Stimulated activated CD4-positive, alpha-beta T cell treated with anti-CD3 and anti-CD28 coated beads, Interleukin-12 subunit alpha, Interleukin-12 subunit beta, amount 100 ng/mL, for 24 hours (primary cell): ENCODE data around the gene SLC16A13.
A peak's percentile ranks its signal among the peaks of the same experiment; 100 is the strongest.

Source experiments
- DNase-seq, 2 experiments: peaks; one replicate each; pipeline ENCODE4 v3.0.0-alpha.2; 2020; ENCODE audit warnings: low read depth in 2 of 2

The SLC16A13 gene

DNA sequence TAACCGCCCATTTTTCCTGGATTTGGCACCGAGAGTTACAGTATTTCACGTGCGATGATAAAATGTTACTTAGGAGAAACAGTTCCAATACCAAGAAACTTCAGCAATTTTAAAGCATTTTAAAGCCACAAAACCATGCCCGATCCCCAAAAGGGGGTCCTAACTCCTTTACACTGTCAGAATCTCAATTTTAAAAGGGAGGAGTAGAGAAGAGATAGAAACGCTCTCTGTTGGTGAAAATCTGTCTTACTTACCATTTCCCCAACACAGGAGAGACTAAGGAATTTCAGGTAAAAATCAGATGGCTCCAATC, 23.9 kb upstream of the SLC16A13 start:
- DNase-seq, result no peak

DNA sequence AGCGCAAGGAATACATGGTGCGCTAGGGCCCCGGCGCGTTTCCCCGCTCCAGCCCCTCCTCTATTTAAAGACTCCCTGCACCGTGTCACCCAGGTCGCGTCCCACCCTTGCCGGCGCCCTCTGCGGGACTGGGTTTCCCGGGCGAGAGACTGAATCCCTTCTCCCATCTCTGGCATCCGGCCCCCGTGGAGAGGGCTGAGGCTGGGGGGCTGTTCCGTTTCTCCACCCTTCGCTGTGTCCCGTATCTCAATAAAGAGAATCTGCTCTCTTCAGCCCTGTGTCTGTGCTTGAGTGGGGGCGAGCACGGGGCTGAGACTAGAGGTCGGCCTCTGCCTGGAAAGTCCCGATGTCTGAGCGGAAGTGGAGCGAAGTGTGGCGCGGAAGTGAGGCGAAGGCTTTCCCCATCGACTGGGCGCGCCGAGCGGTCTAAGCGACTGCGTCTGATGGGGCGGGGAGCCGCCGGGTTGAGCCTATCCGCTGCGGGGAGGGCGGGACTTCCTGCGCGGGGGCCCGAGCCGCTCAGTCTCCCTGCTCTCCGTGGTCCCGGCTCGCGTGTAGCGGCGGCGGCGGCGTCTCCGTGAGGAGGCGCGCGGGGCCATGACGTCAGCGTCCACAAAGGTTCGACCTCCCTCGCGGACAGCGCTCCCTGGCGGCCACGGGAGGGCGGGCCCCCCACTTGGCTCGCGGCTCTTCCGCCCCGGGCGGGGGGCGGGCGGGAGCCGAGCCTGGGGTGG, 21.4 kb upstream of the SLC16A13 start:
- peak; percentile 93 to 94 for DNase-seq

DNA sequence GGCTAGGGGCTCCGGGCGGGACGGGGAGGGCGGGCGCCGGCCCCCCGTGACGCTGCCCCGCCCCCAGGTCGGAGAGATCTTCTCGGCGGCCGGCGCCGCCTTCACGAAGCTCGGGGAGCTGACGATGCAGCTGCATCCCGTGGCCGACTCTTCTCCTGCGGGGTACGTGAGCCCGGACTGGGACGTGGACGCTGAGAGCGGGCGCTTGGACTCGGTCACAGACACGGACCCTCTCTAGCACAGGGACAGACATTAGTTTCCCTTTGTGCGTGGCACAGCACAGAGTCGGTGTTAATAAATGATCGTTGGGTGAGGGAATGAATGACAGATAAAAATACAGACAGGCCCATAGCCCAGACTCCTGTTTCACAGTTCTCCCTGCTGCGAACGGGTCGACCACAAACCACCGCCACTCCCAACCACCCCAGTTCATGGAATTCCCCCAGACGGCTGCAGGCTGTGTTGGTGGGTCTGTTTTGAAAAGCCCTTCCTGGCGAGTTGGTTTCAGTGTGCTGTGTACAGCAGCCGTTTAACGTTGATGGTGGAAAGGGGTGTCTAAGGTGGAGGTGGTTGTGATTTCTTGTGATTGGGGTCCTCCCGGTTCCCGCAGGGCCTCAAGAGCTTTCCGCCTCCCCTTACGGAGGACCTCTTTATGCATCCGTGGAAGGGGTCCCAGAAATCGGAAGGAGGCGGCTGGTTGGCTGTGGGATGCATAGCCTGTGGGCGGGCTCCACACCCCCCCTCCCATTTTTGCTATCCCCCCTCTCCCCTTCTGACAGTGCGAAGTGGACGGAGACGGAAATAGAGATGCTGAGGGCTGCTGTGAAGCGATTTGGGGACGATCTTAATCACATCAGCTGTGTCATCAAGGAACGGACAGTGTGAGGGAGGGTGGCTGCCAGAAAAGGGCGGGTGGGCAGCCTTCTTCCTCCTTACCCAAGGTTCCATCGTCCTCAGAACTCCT, 20.5 kb upstream of the SLC16A13 start:
- peak; percentile 61 to 74 for DNase-seq

DNA sequence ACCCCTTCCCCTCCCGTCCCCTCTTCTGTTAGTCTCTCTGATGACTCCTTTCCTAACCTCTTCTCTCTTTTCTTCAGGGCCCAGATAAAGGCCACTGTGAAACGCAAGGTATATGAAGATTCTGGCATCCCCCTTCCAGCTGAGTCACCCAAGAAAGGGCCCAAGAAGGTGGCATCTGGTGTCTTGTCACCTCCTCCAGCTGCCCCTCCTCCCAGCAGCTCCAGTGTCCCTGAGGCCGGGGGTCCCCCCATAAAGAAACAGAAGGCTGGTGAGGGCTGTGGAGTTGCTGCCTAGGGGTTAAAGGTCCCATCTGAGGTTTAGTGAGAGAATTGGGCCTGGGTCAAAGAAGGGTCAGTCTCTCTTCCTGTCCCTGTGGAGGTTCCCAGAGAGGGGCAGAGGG, 19.4 kb upstream of the SLC16A13 start:
- DNase-seq, result no peak

DNA sequence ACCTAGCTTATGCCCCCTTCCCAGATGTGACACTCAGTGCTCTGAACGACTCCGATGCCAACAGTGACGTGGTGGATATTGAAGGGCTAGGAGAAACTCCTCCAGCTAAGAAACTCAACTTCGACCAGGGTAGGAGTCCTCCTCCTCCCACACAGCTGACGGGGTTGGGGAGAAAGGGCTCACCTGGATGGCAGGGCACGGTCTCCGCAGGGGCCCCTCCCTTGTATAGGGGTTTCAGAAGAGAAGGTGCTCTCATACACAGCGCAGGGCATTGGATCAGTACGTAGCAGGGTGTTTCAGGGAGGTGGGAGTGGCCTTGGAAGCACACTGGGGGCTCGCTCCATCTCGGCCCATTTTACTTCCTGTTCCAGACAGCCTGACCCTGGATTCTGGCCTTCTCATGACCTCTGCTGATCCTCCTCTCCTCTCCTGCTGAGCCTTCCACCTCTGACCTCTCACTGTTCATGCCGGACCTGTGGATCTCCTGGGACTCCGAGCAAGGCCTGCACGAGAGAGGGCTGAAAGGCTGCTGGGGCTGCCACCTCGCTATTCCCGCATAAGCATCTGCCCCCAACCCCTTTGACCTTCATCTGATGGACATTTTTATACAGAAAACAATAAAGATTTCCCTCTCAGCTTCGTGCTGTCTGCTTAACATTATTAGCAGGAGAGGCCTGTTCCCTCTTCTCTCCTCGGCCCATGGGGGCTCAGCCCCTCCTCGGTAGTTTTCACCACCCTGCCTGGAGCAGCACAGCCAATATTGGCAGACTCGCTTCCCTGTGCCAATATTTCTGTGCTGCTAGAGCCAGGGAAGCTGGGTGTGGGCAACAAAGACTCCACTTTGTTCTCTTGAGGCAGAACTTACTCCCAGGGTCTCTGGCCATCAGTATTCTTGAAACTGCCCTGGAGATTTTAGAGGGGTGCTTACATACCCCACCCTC, 18.7 kb upstream of the SLC16A13 start:
- no peak for DNase-seq

DNA sequence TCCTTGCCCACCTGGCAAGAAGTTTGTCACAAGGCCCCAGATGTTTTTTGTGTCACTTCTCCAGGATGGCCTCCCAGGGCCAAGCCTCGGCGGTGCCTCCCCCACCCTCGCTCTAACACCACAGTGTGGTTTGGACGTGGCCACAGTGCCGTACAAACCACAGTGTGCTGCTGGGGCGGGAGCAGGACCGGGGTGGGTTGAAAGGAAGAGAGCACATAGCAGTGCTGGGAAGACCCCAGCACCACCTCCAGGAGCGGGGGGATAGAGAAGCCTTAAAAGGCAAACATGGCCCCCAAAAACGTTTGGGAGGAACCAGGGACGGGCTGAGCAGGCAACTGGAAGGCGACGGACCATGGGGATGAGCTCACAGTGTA, 18.0 kb upstream of the SLC16A13 start:
- no peak for DNase-seq

DNA sequence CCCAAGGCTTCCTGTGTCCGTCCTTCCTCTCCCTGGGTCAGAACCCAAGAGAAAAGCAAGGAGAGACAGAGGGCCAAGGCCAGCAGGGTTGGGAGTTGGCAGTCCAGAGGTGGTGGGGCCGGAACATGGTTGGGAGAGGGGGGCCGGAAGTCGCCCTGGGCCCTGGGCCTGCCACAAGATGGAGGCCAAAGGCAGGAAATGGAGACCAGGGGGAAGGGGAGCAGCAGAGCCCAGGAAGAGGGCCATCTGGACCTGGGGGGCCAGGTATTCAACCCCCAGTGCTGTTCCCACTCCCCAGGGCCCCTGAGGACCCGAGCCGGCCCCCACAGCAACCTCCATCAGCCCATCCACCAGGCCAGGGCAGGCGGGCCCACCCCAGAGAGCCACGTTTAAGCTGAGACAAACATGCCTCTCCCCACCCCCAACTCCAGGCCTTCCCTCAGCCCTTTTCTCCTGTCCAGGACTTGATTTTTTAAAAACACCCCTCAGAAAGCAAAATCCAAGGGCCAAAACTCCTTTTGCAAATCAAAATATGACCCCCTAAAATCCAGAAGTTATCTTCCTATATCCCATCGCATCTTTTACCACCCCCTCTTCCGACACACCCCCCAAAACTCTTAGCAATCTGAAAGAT, 17.4 kb upstream of the SLC16A13 start:
- no peak for DNase-seq

DNA sequence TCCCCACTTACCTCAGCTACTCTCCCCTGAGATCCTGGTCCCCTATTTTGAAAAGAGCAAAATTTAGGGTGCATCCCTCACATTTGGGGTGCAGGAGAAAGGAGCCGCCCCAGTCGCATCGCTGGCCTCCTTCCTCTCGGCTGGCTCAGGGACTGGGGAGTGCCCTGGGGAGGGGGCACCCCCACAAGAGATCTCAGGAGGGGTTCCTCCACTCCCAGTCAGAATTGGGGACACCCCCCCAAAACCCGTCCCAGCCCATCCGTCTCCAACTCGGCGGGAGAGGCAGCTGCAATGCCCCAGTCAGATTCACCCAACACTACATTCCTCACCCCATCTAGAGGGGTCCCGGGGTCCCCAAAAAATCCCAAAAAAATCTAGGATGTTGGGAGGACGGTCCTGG, 16.4 kb upstream of the SLC16A13 start:
- no peak for DNase-seq

DNA sequence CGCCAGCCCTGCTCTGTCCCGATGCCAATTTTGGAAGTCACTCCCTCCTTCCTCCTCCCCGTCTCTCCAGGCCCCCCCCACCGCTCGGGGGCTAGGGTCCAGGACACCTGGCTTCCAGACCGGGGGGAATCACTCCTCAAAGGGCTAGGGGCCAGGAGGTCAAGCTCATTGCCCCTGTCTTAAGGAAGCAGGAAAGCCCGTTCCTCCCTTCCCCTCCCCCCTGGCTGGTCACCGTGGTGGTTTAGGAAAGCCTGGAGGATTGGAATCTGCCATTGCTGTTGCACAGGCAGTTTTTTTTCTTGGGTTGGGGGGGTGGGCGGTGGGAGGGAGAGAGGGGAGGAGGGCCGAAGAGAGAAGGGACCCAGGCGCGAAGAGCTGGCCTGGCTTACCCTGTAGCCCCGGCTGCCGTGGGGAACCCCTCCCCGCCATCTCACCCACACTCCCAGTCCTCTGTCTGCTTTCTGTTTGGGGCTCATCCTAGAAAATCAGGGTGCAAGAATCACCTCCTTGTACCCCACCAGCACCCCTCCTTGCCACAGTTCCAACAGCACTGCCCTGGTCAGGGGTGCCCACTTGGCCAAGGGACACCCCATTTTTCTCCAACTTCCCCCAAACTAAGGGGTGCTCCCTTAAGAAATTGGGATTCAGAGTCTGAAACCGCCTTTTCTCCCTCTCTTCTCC, 15.8 kb upstream of the SLC16A13 start:
- no peak for DNase-seq

DNA sequence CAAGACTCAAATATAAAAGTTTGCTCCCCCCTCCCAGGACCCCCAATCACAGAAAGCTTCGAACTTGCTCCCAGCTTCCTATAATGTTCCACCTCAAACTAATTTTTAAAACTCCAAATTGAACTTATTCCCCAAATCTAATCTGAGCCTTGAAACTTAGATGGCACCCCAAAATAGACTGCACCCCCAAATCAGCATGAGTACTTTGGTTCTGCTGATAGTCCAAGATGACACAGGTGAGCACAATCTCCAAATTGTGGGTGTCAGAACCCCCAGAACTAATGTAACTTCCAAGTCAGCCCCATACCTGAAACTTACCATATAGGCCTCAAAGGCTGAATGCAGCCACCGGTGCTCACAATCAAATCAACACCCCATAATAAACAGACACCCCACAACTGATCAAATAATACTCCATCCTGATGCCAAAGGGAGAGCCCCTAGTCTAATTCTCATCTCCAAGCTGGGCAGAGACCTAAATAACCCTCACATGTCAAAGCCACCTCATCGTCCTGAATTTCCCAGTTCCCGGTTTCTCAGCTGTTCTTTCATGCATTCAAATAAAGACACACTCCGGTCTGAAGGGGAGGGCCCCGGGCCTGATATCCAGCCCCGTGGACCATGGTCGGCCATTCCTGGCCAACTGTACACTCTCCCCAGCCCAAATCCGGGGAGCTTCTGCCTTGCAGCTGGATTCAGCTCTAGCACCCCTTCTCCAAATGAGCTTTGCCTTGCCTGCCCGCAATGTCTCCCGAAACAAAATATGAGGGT, 14.7 kb upstream of the SLC16A13 start:
- no peak for DNase-seq

DNA sequence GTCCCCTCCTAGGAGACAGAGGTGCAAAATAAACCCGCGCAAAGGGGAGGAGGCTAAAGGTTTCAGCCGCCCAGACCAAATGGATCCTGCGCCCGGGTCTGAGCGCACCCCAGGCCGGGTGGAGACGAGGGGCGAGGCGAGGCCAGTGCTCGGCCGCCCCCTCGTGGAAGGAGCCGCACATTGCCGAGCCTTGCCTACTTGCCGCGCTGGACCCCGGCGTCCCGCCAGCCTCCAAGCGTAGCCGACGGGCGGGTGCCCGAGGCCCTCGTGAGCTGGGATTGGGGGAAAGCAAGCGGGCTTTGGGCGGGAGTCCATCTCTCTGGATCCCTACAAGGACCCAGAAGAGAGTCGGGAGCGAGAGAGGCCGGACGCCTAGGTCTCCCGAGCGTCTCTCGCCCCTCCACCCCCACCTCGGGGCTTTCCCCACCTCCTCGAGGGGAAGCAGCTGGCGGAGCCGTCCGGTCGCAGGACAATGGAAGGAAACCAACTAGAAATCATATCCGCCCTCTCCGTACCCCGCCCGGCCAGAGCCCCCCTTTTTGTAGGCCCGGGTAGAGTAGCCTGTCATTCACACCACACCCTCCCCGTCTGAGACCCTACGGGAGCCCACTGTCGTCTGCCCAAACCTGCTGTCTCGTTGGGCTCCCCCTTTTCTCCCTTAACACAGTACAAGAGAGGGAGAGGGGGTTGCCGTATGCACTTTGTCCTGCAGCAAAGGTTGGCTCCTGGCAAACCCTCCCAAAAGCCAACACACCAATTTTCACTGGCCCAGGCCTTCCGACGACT, 13.6 kb upstream of the SLC16A13 start:
- peak; percentile 53 to 73 for DNase-seq

DNA sequence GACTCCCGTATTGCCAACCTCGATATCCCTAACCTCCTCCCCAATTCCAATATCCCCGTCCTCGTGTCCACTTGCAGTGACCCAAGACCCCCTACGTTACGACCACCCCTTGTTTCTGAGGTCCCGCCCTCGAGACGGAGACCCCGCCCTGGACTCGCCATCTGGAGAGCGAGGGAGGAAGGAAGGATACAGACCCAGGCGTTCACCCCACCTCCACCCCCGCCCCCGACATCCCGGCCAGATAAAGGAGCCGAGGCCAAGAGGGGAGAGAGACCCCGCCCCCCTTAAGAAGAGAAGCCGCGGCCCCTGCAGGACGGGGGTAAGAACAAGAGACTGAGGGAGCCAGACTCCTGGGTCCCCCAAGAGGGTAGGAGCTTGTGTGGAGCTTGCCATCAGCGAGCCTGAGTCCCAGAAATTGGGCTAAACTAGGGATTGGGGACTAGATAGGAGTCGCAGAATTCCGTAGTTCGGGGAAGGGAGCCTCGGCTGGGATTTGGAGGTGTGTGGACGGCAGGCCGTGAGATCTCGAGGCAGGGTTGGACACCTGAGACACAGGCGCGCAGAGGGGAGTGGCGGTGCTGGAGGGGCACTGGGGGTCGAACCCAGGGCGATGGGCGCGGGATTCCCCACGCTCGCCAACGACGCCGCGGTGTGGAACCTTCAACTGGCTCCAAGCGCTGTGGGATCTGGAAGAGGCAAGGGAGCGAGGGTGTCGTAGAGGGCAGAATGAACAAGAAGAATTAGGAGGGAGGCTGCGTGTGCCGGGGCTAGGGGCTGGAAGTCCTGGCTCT, 12.8 kb upstream of the SLC16A13 start, which contains the start of gene BCL6B:
Gene BCL6B (plus strand): TSS at position 270 of the 791 bp plus-strand sequence. CDS start 622 bp downstream, outside the sequence.
- DNase-seq, result no peak

DNA sequence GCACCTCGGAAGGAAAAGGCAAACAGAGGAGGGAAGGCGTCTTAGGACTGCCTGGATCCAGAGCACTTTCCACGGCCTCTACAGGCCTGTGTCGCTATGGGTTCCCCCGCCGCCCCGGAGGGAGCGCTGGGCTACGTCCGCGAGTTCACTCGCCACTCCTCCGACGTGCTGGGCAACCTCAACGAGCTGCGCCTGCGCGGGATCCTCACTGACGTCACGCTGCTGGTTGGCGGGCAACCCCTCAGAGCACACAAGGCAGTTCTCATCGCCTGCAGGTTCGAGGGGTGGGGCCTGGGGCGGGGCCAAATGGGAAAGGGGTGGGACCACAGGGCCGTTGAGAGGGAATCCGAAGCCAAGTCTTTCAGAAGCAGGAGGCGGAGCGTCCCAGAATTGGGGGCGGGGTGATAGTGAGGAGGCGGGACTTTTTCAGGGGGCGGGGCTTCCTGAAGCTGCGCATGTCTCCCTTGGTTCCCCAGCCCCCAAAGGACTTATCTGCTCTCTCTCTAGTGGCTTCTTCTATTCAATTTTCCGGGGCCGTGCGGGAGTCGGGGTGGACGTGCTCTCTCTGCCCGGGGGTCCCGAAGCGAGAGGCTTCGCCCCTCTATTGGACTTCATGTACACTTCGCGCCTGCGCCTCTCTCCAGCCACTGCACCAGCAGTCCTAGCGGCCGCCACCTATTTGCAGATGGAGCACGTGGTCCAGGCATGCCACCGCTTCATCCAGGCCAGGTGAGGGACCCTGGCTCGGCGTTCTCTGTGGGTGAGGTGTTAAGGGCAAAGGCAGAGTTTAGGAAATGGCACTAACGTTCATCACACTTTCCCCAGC, 12.0 kb upstream of the SLC16A13 start:
- DNase-seq, result peak; percentile 88 to 95

DNA sequence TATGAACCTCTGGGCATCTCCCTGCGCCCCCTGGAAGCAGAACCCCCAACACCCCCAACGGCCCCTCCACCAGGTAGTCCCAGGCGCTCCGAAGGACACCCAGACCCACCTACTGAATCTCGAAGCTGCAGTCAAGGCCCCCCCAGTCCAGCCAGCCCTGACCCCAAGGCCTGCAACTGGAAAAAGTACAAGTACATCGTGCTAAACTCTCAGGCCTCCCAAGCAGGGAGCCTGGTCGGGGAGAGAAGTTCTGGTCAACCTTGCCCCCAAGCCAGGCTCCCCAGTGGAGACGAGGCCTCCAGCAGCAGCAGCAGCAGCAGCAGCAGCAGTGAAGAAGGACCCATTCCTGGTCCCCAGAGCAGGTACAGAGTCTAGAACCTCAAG, 11.4 kb upstream of the SLC16A13 start:
- no peak for DNase-seq

DNA sequence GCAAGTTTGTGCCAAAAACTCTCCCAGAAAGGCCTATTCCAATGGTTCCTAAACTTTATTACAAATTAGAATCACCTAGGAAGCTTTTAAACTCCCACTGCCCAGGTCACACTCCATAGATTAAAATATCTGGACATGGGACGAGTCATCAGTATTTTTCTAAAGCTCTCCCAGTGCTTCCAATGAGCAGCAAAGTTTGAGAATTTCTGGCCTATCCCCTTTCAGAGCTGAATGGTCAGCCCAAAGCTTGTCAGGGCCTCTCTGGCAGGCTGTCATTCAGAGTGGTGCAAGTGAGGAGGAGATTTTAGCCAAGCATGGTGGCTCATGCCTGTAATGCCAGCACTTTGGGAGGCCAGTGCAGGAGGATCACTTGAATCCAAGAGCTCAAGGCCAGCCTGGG, 10.6 kb upstream of the SLC16A13 start:
- DNase-seq, result no peak

DNA sequence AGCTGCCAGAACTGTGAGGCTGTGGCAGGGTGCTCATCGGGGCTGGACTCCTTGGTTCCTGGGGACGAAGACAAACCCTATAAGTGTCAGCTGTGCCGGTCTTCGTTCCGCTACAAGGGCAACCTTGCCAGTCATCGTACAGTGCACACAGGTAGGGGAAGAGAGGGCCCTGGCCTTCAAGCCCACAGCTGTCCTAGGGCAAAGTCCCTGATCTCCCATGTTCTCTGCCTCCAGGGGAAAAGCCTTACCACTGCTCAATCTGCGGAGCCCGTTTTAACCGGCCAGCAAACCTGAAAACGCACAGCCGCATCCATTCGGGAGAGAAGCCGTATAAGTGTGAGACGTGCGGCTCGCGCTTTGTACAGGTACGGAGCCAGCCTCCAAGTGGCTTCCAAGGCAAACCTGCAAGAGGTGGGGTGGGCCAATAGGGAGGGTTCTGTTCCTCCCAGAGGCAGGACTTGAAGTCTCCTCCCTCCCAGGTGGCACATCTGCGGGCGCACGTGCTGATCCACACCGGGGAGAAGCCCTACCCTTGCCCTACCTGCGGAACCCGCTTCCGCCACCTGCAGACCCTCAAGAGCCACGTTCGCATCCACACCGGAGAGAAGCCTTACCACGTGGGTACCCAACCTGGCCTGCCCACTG, 9.2 kb upstream of the SLC16A13 start:
- DNase-seq, result no peak

DNA sequence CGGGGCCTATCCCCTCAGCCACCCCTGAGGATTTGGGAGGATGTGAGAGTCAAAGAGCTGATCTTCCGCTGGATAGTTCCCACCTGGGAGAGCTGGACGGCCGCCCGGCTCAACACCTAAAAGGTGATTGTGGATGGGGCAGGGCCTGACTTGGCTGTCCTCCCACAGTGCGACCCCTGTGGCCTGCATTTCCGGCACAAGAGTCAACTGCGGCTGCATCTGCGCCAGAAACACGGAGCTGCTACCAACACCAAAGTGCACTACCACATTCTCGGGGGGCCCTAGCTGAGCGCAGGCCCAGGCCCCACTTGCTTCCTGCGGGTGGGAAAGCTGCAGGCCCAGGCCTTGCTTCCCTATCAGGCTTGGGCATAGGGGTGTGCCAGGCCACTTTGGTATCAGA, 8.5 kb upstream of the SLC16A13 start:
- no peak for DNase-seq
